HT-29 (cell line): Measurements from ENCODE around the gene IL12RB2. TPM values are rescaled to one million over a fixed set of nuclear protein-coding genes. Genes with fewer than 3 reads are reported as not detected.

Experiments
- DNase-seq: peaks from one replicate; pipeline ENCODE4 v3.0.0-alpha.2; 2015; ENCODE audit warnings: low spot score
- total RNA-seq: library from RNA; depleted of rRNA; stranded (reverse); fragments of >200 nt; shearing (Covaris generic); gene quantifications from 2 replicates; pipeline ENCODE4 v1.2.3, GENCODE V29; 2014

The IL12RB2 gene
- total RNA-seq, 1 experiment from 2014 or later, result not detected

- DNase-seq, result no peak
Observed at GRCh38 chr1:67313934-67314671, 6.4 kb downstream of the IL12RB2 start.

GRCh38 chr1:67314696-67315095 is 7.0 kb downstream of the IL12RB2 start:
- DNase-seq, result no peak

- DNase-seq, result no peak
Observed at GRCh38 chr1:67316180-67316902, 8.7 kb downstream of the IL12RB2 start.

GRCh38 chr1:67316918-67317317 is 9.2 kb downstream of the IL12RB2 start:
- no peak for DNase-seq

GRCh38 chr1:67317803-67318202 is 10.1 kb downstream of the IL12RB2 start:
- no peak for DNase-seq

GRCh38 chr1:67322442-67322841 is 14.8 kb downstream of the IL12RB2 start:
- DNase-seq, result no peak

- DNase-seq, result no peak
Observed at GRCh38 chr1:67323087-67323486, 15.4 kb downstream of the IL12RB2 start.

- no peak for DNase-seq
Observed at GRCh38 chr1:67324068-67324467, 16.4 kb downstream of the IL12RB2 start.

- DNase-seq, result no peak
Observed at GRCh38 chr1:67327864-67328466, 20.3 kb downstream of the IL12RB2 start.

- DNase-seq, result no peak
Observed at GRCh38 chr1:67332653-67333529, 25.2 kb downstream of the IL12RB2 start.

GRCh38 chr1:67333603-67334002 is 25.9 kb downstream of the IL12RB2 start:
- no peak for DNase-seq

- no peak for DNase-seq
Observed at GRCh38 chr1:67335411-67335810, 27.7 kb downstream of the IL12RB2 start.

- DNase-seq, result no peak
Observed at GRCh38 chr1:67336157-67336556, 28.5 kb downstream of the IL12RB2 start.

GRCh38 chr1:67336783-67337182 is 29.1 kb downstream of the IL12RB2 start:
- DNase-seq, result no peak

- no peak for DNase-seq
Observed at GRCh38 chr1:67338642-67339041, 31.0 kb downstream of the IL12RB2 start.

- DNase-seq, result no peak
Observed at GRCh38 chr1:67339623-67340343, 32.1 kb downstream of the IL12RB2 start.

- no peak for DNase-seq
Observed at GRCh38 chr1:67342076-67342890, 34.6 kb downstream of the IL12RB2 start.

GRCh38 chr1:67345556-67345955 is 37.9 kb downstream of the IL12RB2 start:
- DNase-seq, result no peak

GRCh38 chr1:67346982-67347381 is 39.3 kb downstream of the IL12RB2 start:
- DNase-seq, result no peak
